HK-2 (cell line): ENCODE results near the gene PRKACG.

Experiments
- DNase-seq: peaks from one replicate; pipeline ENCODE4 v3.0.0-alpha.2; 2018; ENCODE audit not compliant: unreplicated experiment

Gene PRKACG

GRCh38 chr9:68983522-68984424 lies 30.1 kb downstream of the PRKACG start:
- no peak for DNase-seq

DNA sequence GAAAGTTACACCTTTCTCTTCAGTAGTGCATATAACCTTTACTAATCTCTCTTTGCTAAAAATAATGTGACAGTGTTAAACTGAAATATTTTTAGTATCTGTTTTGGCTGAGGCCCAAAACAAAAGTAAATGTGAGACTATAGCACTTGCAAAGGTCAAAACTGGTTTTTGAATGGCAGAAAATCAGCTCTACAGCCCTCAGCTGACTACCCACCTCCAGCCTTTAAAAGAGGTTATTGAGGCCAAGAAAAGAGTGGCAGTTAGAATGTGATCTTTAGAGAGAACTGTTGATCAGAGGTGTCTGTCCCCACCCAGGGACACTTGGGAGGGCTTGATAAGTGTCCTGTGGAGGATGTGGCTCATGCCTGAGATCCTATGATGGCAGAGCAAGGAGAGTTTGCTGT lies 30.9 kb downstream of the PRKACG start:
- DNase-seq = no peak

GRCh38 chr9:68981789-68982188 lies 32.1 kb downstream of the PRKACG start:
- DNase-seq = no peak

DNA sequence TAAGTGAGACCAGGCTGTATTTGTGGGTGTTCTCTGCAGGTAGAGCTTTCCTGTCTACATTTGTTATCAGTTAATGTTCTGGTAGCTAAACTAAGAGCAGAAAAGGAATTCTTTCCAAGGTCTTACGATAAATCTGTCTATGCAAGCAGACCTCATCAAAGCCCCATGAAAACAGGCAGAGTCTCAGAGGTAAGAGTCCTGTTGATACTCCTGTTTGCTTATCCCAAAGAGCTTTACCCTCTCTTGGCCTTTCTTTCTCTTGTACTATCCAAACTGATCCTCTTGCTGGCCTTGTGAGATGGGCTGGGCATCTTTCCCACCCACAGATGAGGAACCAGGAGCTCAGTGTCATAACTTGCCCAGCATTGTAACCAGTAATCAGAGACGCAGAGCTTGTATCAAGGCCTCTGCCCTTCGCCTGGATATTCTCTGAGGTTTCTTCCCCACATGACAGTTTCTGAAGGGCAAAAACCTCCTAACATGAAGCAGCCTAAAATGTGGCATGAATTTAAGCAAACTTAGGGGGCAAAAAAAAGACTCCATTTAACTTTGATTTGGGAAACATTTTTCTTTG lies 33.5 kb downstream of the PRKACG start:
- no peak for DNase-seq

DNA sequence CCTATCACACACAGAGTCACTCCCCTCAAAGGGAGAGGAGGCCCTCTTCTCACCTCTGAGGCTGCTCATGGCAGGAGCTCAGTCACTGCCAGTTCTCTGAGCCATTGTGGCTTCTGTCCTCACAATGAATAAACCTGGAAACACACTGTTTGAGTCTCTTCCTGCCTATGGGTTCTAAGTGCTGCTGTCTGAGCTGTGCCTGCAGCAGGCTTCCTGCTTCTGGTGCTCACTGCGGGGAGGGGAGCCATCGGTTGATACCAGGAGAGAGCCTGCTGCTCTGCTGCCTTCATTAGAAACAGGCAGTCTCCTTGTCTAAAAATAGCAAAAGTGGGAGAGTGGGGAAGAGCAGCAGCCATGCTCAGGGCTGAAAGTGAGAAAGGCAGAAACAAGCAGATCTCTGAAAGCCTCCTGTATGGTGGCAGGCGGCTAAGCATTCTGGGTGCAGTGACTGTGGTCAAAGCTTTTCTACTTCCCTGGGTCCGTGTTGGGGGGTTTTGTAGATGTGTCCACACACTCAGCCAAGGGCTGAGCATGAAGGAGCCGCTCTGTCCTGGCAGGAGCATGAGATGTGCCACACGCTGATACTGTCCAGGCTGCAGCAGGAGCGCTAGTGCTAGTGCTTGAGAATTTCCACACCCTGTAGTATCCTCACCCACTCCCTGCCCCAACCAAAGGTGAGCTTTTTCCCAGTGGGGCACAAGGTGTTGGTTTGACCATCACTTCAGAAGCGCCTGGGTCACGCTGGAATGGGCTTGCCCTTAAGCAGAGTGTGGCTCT lies 34.2 kb downstream of the PRKACG start:
- no peak for DNase-seq

GRCh38 chr9:68978501-68978900 lies 35.4 kb downstream of the PRKACG start:
- no peak for DNase-seq

DNA sequence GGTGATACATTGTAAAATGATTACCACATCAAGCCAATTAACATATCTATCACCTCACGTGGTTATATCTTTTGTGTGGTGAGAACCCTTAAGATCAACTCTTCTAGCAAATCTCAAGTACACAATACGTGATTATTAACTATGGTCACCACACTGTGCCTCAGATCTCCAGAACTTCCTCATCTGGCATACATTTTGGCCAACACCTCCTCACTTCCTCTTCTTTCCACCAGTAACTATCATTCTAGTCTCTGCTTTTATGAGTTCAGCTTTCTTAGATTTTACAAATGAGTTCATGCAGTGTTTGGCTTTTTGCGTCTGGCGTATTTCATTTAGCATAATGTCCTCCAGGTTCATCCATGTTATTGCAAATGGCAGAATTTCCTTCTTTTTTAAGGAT lies 35.8 kb downstream of the PRKACG start:
- no peak for DNase-seq

DNA sequence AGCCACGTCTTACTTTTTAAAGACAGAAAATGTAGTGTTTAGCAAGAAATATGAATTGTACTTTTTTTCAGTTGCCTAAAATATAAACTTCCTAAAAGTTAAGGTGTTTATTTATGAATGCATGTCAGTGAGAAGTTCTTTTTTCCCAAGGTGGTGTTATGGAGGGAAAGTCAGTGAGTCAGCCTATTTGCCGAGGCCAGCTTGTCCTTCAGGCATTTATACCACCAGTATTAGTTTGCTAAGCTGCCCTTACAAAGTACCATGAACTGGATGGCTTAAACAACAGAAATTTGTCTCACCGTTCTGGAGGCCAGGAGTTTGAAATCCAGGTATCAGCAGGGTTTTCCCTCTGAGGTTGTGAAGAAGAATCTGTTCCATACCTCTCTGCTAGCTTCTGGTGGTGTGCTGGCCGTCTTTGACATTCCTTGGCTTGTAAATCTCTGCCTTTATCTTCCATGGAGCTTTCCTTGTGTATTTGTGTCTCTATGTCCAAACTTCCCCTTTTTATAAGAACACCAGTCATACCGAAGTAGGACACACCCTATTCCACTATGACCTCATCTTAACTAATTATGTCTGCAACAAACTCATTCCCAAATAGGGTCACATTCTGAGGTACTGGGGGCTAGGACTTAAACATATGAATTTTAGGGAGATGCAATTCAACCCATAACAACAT lies 38.4 kb downstream of the PRKACG start:
- no peak for DNase-seq

DNA sequence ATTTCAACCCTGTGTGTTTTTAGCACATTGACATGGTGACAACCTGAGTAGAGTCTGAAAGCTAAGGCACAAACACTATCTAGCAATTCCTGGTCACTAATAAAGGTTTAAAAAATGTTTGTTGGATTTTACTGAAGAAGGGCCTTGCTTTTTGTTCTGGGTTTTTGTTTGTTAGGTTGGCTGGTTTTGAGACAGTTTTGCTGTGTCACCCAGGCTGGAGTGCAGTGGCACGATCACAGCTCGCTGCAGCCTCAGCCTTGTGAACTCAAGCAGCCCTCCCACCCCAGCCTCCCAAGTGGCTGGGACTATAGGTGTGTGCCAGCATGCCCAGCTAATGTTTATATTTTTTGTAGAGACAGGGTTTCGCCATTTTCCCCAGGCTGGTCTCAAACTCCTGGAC lies 39.0 kb downstream of the PRKACG start:
- DNase-seq = no peak

DNA sequence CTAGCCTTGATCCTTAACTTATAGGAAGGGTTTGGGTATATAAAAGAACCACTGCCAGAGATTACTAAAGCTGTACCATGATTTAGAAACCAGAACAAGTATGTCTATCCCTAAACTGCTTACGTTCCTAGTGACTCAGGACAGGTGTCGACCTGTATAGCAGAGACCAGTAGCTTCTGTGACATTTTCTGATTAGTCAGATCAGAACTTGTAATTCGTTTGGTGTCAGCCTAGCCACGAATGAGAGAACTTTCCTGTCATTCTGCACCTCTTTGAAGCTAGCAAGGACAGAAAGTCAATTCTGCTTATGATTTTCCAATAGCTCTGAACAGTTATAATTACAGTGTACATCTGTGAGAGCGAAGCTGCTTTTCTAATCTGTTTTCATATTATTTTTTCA lies 39.5 kb downstream of the PRKACG start:
- no peak for DNase-seq

DNA sequence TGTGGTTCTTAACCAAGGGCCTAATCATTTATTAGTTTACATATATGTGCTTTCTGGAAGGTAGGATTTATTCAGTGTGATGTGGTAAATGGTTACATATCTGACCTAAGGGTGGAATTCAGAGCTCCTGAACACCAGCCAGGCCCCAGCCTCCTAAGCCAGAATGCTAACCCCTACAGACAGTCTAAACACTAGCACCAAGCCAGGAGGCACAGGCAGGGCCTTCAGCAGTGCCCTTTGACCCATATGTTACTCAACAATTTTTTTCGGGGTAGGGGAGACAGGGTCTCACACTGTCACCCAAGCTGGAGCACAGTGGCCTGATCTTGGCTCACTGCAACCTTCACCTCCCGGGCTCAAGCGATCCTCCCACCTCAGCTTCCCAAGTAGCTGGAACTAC lies 40.3 kb downstream of the PRKACG start:
- DNase-seq = no peak

GRCh38 chr9:68970151-68970550 lies 43.8 kb downstream of the PRKACG start:
- no peak for DNase-seq

GRCh38 chr9:68969538-68969937 lies 44.4 kb downstream of the PRKACG start:
- DNase-seq = no peak

- DNase-seq = no peak
Observed at GRCh38 chr9:68967800-68968199, 46.1 kb downstream of the PRKACG start.

- no peak for DNase-seq
Observed at GRCh38 chr9:68966496-68966944, 47.4 kb downstream of the PRKACG start.

GRCh38 chr9:68964765-68965164 lies 49.1 kb downstream of the PRKACG start:
- DNase-seq = no peak

- DNase-seq = no peak
Observed at GRCh38 chr9:68964102-68964541, 49.8 kb downstream of the PRKACG start.

DNA sequence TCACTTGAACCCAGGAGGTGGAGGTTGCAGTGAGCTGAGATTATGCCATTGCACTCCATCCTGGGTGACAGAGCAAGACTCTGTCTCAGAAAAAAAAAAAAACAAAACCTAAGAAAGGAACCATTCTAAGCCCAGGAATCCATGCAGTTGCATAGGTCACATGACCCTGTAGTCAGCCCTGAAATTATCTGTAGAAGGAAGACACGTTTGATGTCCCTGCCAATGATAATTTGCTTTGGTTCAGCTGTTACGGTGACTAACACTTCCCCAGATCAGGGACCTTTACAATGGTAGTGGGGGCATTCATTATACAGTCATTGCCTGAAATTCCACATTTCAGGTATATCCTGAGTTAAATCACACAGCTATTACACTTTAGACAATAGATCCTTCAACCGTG lies 50.5 kb downstream of the PRKACG start:
- DNase-seq = no peak
